NCI-H748 (cell line): ENCODE results near the gene MIPOL1.
"Not testable (repeated sequence)": the region's sequence is repeated elsewhere in the genome, so short reads cannot be mapped to it uniquely, and the experiment has no call there.

Experiments
- DNase-seq: peaks from one replicate; lab custom pipeline; 2025; ENCODE audit not compliant: unreplicated experiment; lab: John Stamatoyannopoulos, UW

MIPOL1 gene, protein sequence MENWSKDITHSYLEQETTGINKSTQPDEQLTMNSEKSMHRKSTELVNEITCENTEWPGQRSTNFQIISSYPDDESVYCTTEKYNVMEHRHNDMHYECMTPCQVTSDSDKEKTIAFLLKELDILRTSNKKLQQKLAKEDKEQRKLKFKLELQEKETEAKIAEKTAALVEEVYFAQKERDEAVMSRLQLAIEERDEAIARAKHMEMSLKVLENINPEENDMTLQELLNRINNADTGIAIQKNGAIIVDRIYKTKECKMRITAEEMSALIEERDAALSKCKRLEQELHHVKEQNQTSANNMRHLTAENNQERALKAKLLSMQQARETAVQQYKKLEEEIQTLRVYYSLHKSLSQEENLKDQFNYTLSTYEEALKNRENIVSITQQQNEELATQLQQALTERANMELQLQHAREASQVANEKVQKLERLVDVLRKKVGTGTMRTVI

DNA sequence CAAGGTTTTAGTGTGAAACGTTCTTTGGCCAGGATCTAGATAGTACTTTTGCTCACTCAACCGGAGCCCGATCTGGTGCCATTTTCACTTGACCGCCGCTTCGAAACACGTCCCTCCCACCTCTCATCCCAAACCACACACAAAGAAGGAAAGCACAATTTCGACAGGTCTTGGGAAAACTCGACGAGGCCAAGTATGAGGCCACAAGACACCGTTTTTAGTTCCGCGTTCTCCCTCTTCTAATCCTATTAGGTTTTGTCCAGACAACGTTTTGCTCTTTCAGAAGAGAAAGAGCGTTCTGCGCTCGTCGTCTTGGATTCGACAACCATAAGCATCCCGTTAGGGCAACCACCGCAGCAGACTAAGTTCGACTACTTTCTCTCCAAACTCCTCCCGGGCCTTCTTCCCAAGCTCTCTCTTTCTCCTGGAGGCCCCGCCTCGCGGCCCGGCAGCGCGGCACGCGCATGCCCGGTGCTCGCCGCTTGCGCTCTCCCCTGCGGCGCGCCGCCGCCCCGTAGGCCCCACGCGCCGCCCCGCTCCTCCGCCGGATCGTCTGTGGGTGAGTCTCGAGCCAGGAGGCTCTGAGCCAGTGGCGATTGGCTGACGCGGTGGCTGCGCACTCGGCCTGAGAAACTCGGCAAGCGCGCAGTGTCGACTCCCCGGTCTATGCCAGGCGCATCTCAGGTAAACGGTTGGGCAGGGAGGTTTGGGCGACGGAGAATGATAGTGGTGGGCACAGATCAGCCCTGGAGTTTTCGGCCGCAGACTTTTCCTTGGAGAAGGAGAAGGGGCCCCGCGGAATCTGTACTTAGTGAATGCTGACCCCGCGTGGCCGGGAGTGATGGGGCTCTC lies at the start of gene MIPOL1:
Gene MIPOL1, plus strand, starts transcription at position 517 of the 852 bp plus-strand sequence. CDS start 49,952 bp downstream, outside the sequence.
- DNase-seq: peak; percentile 94

DNA sequence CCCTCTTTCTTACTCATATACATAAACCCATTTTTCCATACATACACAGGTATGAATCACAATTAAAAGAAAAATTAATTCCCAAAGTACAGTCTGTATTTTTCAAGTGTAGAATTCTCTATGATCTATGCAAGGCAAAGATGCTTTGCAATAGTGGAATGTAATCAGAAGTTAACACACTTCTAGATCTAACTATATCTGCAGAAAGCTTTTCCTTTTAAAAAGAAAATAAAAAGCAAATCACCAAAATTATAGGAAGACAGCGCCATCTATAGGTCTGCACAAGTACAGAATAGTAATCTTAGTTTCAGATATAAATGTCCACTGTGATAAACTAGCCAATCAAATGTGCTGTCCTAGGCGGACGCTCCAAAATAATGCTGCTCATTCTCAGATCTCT lies 47.3 kb upstream of the MIPOL1 start:
- peak; percentile 65 for DNase-seq

DNA sequence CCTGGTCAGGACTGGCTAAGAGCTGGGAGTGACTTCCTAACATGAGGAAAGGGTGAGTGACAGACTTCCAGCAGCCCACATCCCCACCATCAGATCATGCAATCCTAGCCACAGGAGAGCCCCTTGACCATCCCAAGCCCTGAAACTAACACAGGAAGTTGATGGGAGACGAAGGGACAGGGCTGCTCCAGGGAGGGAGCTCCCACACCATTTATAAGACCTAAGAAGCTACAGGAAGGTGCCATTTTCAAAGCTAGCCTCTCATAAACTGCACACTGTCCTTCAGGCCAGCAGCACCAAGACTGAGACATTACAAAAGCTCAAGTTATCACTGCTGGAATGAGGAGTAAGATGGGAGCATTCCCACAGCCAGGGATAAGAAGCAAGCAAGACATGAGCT lies 44.7 kb upstream of the MIPOL1 start:
- no peak for DNase-seq

DNA sequence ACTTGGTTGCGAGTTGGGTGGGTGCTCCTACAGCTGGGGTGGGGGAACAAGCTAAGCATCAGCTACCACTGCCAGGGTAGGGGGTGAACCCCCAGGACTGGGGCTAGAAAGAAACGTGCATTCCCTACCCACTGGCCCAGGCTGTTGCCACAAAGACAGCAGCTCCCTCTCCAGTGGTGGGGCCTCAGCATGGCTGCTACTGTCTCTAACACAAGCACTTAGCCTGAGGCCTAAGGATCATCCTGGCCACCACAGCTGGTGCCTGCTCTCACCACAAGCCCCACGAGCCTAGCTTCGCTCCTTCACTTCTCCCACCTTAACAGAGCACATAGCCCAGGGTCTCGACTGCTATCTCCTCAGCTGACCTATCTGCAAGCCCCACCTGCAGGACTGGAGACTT lies 44.3 kb upstream of the MIPOL1 start:
- DNase-seq: no peak

DNA sequence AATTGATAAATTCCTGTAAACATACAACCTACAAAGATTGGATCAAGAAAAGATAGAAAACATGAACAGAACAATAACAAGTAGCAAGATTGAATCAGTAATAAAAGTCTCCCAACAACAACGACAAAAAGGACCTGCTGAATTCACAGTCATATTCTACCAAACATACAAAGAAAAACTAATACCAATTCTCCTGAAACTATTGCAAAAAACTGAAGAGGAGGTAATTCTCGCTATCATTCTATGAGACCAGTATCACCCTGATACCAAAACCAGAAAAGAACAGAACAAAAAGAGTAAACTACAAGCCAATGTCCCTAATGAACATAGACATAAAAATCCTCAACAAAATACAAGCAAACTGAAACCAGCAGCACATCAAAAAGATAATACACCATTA lies 39.8 kb upstream of the MIPOL1 start:
- no peak for DNase-seq

DNA sequence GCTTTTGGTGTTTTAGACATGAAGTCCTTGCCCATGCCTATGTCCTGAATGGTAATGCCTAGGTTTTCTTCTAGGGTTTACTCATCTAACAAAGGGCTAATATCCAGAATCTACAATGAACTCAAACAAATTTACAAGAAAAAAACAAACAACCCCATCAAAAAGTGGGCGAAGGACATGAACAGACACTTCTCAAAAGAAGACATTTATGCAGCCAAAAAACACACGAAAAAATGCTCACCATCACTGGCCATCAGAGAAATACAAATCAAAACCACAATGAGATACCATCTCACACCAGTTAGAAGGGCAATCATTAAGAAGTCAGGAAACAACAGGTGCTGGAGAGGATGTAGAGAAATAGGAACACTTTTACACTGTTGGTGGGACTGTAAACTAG lies 35.4 kb upstream of the MIPOL1 start:
- DNase-seq: not testable (repeated sequence)

DNA sequence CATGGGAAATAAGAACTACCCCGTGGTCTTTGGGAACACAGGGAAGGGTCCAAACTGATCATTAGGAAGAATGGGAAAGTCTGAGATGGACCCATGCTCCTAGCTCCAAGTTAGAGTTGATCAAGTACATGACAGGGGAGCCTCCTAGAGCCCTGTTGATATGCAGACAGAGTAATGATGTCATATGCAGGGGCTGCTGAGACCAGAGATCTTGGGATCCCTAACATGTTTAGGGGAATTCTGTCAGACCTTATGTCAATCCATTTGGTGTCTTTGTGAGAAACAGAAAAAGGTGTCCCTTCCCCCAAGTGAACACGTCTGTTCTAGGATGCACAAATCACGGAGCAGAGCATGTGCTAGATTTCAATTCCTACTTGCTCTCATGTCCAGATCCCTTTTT lies 31.9 kb upstream of the MIPOL1 start:
- DNase-seq: no peak

DNA sequence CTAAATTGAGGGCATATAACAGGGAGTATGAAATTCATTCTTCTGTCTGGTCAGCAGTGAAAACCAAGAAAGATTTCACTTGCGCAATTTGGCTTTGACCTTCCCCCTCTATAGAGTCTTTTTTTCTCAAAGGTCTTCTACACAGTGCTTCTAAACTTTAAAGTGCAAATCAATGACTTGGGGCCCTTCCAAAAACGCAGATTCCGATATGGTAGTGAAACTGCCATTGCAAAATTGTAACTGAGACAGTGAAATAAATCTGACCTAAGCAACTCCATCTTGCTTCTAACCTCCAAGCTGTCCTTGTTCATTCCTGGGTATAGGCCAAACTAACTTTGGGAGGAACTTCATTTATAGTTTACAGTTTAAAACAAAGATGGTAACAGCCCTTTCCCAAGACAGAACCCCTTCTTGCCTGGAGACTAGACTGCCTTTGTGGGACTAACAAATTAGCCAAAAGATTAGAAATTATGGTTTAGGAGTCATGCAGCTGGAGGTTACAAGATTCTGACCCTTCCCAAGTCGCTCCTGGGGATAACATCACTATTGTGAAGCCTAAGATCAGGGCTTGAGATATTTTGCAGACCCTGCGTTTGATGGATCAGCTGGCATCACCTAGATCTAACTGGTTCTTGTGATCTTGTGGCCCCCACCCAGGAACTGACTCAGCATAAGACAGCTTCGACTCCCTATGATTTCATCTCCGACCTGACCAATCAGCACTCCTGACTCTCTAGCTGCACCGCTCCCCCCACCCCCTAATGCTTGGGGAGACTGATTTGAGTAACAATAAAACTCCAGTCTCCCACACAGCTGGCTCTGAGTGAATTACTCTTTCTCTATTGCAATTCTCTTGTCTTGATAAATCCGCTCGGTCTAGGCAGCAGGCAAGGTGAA lies 30.3 kb upstream of the MIPOL1 start:
- no peak for DNase-seq

DNA sequence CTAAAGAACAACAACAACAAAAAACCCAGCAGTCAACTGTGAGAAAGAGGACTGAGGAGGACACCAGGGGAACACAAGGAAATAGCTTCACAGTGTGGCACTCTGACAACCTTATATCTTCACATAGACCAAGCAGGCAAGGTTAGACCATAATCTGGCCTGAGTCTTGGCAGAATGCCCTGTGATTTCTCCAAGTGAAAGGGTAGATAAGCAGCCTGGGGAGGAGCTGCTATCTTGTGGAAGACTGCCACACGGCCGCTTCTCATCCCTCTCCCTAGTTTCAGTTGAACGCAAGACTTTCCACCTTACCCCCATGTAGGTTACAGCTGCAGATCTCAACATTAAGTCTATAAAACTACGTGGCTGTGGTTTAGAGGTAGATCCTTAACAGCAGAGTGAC lies 29.0 kb upstream of the MIPOL1 start:
- no peak for DNase-seq

DNA sequence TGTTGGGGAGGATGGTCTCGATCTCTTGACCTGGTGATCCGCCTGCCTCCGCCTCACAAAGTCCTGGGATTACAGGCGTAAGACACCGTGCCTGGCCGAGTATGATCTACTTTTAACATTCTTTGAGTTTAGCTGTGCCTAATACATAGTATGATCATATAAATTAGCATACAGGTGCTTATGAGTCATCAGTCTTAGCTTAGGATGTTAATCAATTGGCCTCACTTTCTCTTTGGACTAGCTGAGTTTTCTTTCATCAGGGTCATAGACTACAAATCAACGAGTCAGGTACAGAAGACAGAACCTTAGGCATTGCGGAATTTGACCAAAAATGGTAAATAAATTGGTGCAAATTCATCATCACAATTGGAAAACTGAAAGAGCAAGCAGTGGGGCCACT lies 27.5 kb upstream of the MIPOL1 start:
- peak; percentile 43 for DNase-seq

DNA sequence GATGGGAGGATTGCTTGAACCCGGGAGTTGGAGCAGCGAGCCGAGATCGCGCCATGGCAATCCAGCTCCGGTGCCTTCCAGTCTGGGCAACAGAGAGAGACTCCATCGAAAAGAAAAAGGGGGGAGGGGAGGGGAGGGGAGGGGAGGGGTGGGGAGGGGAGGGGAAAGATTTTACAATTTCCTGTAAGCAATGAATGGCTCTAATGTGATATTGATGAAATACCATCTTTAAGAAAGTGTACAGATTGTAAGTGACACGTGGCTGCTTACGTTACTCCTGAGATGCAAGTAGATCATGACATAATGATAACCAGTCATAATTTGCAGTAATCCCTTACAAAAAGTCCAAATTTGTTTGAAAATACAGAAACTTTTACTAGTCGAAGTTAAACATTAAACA lies 26.7 kb upstream of the MIPOL1 start:
- no peak for DNase-seq

DNA sequence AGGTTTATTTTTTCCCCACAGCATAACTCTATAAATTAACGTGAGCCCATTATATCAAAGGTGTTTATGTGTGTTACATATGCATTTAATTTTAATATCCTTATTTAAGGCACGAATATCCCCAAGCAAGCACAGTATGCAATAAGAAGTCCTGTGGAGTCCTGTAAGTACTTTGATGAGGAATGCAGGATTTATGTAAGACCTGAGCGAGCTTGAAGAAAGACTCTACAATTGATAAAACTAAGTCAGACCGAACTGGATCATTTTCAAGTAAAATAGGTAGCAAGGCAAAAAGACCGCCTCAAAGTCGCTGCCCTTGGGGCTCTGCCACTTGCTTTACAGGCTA lies 26.1 kb upstream of the MIPOL1 start:
- DNase-seq: no peak

DNA sequence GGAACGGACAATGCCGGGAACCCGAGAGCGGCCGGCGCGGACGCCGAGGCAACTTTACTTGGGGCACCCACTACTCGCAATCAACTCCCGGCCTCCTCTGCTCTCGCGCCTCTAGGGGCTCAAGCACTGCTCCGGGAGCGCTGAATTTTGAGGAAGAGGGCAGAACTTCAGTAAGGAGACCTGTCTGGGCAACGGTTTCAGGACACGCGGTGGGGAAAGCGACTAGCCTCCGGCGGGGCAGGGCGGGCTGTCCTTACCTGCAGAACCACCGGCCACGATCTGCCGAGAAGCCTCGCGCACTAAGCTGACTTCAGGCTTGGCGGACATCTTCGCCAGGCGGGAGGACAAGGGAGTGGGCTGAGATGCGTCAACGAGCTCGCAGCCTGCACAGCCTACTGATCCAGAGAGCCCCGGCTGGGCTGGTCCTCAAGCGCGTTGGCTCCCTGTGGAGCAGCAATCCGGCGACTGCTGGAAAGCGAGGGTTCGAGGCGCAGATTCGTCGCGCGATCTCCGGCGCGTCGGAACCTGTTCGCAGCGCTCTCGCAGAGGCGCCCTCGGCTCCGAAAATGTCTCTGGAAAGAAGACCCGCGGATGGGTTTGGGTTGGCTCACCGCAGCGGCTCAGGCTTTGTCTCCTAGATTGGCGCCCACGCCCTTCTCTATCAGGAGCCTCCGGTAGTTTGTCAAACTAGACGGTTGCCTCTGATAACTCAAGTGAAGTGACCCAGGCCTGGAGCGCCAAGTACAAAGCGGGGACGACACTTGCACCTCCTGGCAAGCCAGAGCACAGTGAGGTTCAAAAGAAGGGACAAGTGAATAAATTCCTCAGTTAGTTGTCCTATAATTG lies 25.5 kb upstream of the MIPOL1 start, which contains the start of gene SLC25A21:
Gene SLC25A21, minus strand, starts transcription at position 583 of the 846 bp plus-strand sequence.
- DNase-seq: peak; percentile 96

DNA sequence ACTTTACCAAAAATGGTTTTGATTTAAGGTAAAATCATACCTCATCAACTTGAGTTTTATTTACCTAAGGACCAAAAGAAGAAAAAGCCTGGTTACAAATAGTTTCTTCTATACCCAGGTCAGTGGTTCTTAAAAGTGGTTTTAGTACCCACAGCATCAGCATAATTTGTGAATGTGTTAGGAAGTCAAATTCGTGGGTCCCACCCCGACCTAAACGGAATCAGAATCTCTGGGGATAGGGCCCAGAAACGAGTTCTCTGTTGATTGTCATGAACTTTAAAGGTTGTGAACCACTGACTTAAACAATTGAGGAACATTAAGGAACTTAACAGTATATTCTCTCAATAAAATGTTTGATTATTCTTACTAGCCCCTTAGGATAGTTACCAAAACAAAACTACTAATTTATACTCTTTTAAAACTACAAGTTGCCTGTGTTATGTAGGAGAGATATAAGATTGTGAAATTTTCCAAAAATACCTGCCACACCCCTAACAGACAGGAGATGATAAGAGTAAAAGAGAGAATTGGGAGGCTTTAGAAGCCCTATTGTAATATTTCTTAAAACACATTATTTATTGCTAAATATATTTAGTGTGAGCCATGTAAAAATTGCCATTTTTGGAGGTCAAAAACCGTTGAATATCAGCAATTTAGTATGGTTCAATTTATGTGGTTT lies 24.7 kb upstream of the MIPOL1 start:
- no peak for DNase-seq

DNA sequence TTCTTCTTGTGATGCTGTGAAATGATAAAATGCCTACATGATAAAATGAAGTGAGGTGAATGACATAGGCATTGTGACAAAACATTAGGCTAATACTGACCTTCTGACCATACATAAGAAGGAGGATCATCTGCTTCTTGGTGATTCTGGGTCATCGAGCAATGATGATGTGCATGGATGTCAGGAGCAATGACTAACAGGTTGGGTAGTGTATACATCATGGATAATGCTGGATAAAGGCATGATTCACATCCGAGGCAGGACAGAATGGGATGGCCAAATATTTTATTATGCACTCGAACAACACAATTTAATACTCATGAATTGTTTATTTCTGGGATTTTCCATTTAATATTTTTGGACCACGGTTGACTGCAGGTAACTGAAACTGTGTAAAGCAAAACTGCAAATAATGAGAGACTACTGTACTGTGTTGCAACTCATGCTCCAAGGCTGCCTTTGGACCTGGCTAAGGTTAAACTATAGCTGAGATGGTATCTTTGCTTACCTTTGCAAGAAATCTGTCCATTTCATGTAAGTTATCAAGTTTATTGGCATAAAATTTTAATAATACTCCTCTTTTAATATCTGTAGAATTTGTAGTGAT lies 17.7 kb upstream of the MIPOL1 start:
- DNase-seq: no peak

DNA sequence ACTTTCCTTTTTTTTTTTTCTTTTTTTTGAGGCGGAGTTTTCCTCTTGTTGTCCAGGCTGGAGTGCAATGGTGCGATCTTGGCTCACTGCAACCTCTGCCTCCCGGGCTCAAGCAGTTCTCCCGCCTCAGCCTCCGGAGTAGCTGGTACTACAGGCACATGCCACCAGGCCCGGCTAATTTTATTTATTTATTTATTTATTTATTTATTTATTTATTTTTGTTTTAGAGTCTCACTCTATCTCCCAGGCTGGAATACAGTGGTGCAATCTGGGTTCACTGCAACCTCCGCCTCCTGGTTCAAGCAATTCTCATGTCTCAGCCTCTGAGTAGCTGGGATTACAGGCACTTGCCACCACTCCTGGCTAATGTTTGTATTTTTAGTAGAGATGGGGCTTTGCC lies 16.9 kb upstream of the MIPOL1 start:
- DNase-seq: not testable (repeated sequence)

DNA sequence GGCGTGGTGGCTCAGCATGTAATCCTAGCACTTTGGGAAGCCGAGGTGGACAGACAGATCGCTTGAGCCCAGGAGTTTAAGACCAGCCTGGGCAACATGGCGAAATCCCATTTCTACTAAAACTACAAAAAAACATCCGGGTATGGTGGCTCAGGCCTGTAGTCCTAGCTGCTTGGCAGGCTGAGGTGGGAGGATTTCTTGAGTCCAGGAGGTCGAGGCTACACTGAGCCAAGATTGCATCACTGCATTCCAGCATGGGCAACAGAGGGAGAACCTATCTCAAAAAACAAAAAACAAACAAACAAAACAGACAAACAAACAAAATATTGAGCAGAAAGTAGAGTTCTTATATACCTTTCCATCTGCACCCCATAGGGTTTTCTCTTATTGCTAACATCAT lies 16.3 kb upstream of the MIPOL1 start:
- DNase-seq: no peak

DNA sequence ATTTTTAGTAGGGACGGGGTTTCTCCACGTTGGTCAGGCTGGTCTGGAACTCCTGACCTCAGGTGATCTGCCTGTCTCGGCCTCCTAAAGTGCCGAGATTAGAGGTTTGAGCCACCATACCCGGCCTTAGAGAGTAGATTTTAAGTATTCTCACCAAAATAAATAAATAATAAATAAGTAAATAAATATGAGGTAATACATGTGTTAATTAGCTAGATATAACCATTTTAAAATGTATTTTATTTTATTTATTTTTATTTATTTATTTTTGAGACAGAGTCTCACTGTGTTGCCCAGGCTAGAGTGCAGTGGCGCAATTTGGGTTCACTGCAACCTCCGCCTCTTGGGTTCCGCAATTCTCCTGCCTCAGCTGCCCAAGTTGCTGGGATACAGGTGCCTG lies 13.2 kb upstream of the MIPOL1 start:
- DNase-seq: not testable (repeated sequence)

DNA sequence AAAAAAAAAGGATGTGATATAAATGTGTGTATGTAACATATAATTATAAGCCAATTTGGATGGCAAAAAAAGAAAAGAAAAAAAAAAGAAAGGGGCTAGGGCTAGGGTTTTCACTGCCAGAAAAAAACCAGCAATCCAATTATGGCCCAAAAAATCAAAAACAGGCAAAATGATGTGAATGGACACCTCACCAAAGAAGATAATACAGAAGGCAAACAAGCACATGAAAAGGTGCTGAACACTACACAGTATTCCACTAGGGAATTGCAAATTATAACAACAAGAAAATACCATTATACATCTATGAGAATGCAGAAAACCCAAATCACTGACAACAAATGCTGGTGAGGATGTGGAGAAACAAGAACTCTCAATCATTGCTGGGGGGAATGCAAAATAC lies 12.1 kb upstream of the MIPOL1 start:
- DNase-seq: no peak
